ENCODE results near the gene PALD1.

The PALD1 gene

GRCh38 chr10:70546584-70546983 is 68.0 kb downstream of the PALD1 start:
- H3K4me3 ChIP-seq (ENCODE audit: low read depth, low read length): no peak overlapping the region
- no peak for TF ChIP-seq CTCF (IDR thresholded peaks at IDR 0.05; ENCODE audit: control insufficient read depth, extremely low read depth, insufficient read depth)
- DNase-seq (ENCODE audit: low read depth): no peak

GRCh38 chr10:70549351-70549961 is 70.9 kb downstream of the PALD1 start:
- H3K4me3 ChIP-seq (ENCODE audit: low read depth, low read length): no peak overlapping the region
- no peak for TF ChIP-seq CTCF (IDR thresholded peaks at IDR 0.05; ENCODE audit: control insufficient read depth, extremely low read depth, insufficient read depth)
- DNase-seq (ENCODE audit: low read depth): no peak

DNA sequence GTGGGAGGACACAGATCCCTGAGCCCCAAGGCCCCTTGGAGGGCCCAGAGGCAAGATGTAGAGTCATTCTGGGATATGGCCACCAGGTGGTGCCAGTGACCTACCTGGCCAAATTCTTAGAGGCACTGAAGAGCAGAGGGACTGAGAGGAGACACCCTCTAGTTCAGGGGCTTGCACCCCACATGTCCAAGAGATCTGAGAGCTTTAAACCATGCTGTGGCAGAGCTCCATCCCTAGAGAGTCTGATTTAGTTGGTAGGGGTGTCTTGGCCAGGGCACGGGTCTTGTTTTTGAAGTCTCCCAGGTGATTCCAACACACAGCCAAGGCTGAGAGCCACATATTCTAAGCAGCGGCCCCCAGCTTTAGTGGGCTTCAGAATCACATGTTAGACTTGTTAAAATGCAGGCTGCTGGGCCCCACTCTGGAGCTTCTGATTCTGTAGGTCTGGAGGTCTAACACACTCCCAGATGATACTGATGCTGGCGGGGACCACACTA is 71.4 kb downstream of the PALD1 start:
- peak; percentile 89 for TF ChIP-seq CTCF (IDR thresholded peaks at IDR 0.05; ENCODE audit: control insufficient read depth, extremely low read depth, insufficient read depth)
- H3K4me3 ChIP-seq (ENCODE audit: low read depth, low read length): no peak overlapping the region
- DNase-seq (ENCODE audit: low read depth): no peak

DNA sequence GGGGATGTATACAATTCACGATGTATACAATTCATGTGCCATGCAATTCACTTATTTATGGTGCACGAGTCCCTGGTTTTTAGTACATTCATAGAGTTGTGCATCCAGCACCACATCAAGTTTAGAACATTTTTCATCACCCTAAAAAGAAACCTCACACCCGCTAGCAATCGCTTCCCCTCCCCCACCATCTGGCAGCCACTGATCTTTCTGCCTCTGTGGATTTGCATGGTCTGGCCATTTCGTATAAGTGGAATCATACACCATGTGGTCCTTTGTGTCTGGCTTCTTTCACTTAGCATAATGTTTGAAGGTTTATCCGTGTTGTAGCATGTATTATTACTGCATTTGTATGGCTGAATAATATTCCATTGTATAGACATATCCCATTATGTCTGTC is 71.9 kb downstream of the PALD1 start:
- TF ChIP-seq CTCF (IDR thresholded peaks at IDR 0.05; ENCODE audit: control insufficient read depth, extremely low read depth, insufficient read depth): no peak
- H3K4me3 ChIP-seq (ENCODE audit: low read depth, low read length): no peak overlapping the region
- DNase-seq (ENCODE audit: low read depth): no peak

GRCh38 chr10:70551466-70551865 is 72.9 kb downstream of the PALD1 start:
- no peak for DNase-seq (ENCODE audit: low read depth)
- no peak for TF ChIP-seq CTCF (IDR thresholded peaks at IDR 0.05; ENCODE audit: control insufficient read depth, extremely low read depth, insufficient read depth)

DNA sequence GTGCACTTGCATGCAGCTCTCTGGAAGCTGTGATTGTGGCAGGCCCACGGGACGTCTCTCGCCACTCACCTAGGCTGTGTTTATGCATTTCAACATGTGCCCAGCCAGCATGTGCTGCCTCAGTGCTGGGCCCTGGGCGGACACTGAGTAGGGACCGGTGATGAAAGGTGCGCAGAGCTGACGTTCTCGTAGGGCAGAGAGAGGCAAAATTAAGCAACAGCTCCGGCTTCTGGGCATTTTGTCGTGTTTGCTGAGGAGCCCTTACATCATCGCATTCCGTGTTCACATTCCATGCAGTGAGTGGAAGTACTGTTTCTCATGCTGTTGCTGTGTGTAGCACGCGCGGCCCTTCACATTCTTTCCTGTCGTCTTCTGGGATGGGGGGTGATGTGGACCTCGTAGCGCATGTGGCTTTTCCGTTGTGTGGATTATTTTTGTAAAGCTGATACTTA is 73.4 kb downstream of the PALD1 start:
- no peak overlapping the region for H3K4me3 ChIP-seq (ENCODE audit: low read depth, low read length)
- no peak for TF ChIP-seq CTCF (IDR thresholded peaks at IDR 0.05; ENCODE audit: control insufficient read depth, extremely low read depth, insufficient read depth)
- DNase-seq (ENCODE audit: low read depth): no peak

More at GRCh38 chr10:70551466-70551865, 72.9 kb downstream of the PALD1 start:
- H3K4me3 ChIP-seq (ENCODE audit: low read depth, low read length): no peak overlapping the region

DNA sequence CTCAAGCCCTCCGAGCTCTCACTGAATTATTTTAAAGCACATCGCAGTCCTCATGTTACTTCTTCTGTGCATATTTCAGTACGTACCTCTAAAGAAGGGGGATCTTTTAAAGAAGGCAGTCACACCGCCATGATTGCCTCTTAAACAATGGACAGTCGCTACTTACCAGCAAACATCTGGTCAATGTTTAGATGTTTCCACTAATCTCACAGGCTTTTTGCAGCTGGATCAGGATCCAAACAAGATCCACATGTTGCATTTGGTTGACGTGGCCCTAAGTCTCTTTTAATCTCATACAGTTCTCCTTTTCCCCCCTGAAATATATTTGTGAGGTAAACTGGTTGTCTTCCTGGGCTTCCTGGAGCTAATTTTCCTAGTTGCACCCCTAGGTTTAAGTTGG is 74.0 kb downstream of the PALD1 start:
- TF ChIP-seq CTCF (IDR thresholded peaks at IDR 0.05; ENCODE audit: control insufficient read depth, extremely low read depth, insufficient read depth): no peak
- no peak overlapping the region for H3K4me3 ChIP-seq (ENCODE audit: low read depth, low read length)
- no peak for DNase-seq (ENCODE audit: low read depth)
